ENCODE measurements around the gene NMUR1.

Gene NMUR1

GRCh38 chr2:231554748-231555545, 24.7 kb upstream of the NMUR1 start:
- FAIRE-seq (peak; percentile 69), DNase-seq (ENCODE audit: extremely low spot score, insufficient read length, low read depth) (no peak)

- no peak for DNase-seq (ENCODE audit: extremely low spot score, insufficient read length, low read depth)
- no peak for FAIRE-seq
Observed at GRCh38 chr2:231554327-231554726, 24.1 kb upstream of the NMUR1 start.

GRCh38 chr2:231552752-231553151, 22.5 kb upstream of the NMUR1 start:
- no peak for FAIRE-seq
- DNase-seq (ENCODE audit: extremely low spot score, insufficient read length, low read depth) = no peak

- DNase-seq (ENCODE audit: extremely low spot score, insufficient read length, low read depth) = no peak
- no peak for FAIRE-seq
Observed at GRCh38 chr2:231549446-231550239, 19.4 kb upstream of the NMUR1 start.

GRCh38 chr2:231548752-231549151, 18.5 kb upstream of the NMUR1 start:
- no peak for FAIRE-seq

GRCh38 chr2:231547315-231548110, 17.3 kb upstream of the NMUR1 start:
- DNase-seq (ENCODE audit: extremely low spot score, insufficient read length, low read depth) = no peak
- no peak for FAIRE-seq

More at GRCh38 chr2:231548752-231549151, 18.5 kb upstream of the NMUR1 start:
- no peak for DNase-seq (ENCODE audit: extremely low spot score, insufficient read length, low read depth)

GRCh38 chr2:231546014-231546715, 15.9 kb upstream of the NMUR1 start:
- FAIRE-seq (peak; percentile 5), DNase-seq (ENCODE audit: extremely low spot score, insufficient read length, low read depth) (no peak)

- DNase-seq (ENCODE audit: extremely low spot score, insufficient read length, low read depth) (peak; percentile 81), FAIRE-seq (peak; percentile 100)
Observed at GRCh38 chr2:231545105-231545902, 15.1 kb upstream of the NMUR1 start.

GRCh38 chr2:231542136-231542535, 11.9 kb upstream of the NMUR1 start:
- no peak for FAIRE-seq

GRCh38 chr2:231541645-231542044, 11.4 kb upstream of the NMUR1 start:
- no peak for DNase-seq (ENCODE audit: extremely low spot score, insufficient read length, low read depth)
- no peak for FAIRE-seq

More at GRCh38 chr2:231542136-231542535, 11.9 kb upstream of the NMUR1 start:
- no peak for DNase-seq (ENCODE audit: extremely low spot score, insufficient read length, low read depth)

- DNase-seq (ENCODE audit: extremely low spot score, insufficient read length, low read depth) (no peak), FAIRE-seq (no peak)
Observed at GRCh38 chr2:231539991-231540390, 9.7 kb upstream of the NMUR1 start.

GRCh38 chr2:231535961-231536360, 5.7 kb upstream of the NMUR1 start:
- DNase-seq (ENCODE audit: extremely low spot score, insufficient read length, low read depth) (no peak), FAIRE-seq (no peak)

- DNase-seq (ENCODE audit: extremely low spot score, insufficient read length, low read depth) = no peak
Observed at GRCh38 chr2:231533777-231534125, 3.5 kb upstream of the NMUR1 start.

GRCh38 chr2:231533086-231533776, 3.0 kb upstream of the NMUR1 start:
- DNase-seq (ENCODE audit: extremely low spot score, insufficient read length, low read depth) (no peak), FAIRE-seq (no peak)

More at GRCh38 chr2:231533777-231534125, 3.5 kb upstream of the NMUR1 start:
- no peak for FAIRE-seq

- DNase-seq (ENCODE audit: extremely low spot score, insufficient read length, low read depth) = no peak
- FAIRE-seq = no peak
Observed at GRCh38 chr2:231532756-231533035, 2.5 kb upstream of the NMUR1 start.

GRCh38 chr2:231531883-231532755, 1.9 kb upstream of the NMUR1 start:
- no peak for DNase-seq (ENCODE audit: extremely low spot score, insufficient read length, low read depth)
- FAIRE-seq = no peak

GRCh38 chr2:231531466-231531865, 1.2 kb upstream of the NMUR1 start:
- DNase-seq (ENCODE audit: extremely low spot score, insufficient read length, low read depth) (no peak), FAIRE-seq (no peak)

- no peak for DNase-seq (ENCODE audit: extremely low spot score, insufficient read length, low read depth)
- FAIRE-seq = no peak
Observed at GRCh38 chr2:231528636-231529030, 1.6 kb downstream of the NMUR1 start.

Measured in GM18507 (cell line).